NCI-H510A (cell line): ENCODE measurements around the gene CD226.
"Not testable (repeated sequence)": the region's sequence is repeated elsewhere in the genome, so short reads cannot be mapped to it uniquely, and the experiment has no call there.

Experiments
- DNase-seq: peaks from one replicate; lab custom pipeline; 2025; lab: John Stamatoyannopoulos, UW

The CD226 gene

DNA sequence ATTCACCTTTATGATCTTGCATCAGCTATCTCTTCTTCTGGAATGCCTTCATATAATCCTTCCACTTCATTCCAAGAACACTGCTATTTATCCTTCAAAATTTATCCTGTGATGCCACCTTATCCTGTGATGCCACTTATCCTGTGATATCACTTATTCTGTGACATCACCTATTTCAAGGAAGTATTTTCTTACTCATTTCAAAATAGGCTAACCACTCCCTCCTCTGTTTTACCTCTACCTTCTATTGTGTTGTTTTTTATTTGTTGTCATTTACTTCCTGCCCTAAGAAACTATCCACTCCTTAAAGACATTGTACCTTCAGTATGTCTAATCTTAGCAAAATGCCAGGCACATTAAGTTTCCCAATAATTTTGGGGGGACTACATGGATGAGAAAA lies 38.8 kb downstream of the CD226 start:
- no peak for DNase-seq

DNA sequence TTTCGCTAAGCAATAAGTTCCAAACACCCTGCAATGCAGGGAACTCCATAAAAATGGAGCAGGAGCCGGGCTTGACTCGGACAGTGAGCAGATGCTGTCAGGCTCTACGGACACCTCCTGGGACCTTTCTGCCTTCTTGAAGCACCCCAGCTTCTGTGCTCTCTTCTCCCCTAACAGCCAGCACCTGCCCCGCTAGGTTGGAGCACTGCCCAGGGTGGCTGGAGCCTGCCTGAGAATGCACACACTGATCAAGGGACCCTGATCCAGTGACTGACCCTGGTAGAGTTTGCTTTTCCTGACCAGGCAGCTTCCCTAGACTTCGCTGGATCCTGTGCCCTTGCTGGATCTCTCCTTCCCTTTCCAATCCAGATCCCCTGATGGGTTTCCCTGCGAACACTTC lies 40.9 kb downstream of the CD226 start:
- no peak for DNase-seq

DNA sequence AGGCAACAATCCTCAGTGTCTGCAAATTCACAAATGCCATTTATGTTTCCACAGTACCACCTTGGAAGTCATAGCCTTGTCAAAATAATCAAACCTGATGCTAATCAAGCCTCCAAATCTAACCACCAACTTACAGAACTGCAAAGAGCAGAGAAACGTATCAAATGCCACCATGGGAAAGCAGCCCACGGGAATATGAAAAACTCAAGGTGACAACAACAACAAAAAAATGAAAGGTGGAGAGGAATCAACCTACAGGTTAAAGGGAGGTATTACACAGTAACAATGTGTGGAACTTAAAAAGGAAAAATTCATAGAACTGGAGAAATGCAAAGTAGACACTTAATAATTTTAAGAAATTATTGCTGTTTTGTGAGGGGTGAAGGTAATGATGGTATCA lies 46.7 kb downstream of the CD226 start:
- no peak for DNase-seq

DNA sequence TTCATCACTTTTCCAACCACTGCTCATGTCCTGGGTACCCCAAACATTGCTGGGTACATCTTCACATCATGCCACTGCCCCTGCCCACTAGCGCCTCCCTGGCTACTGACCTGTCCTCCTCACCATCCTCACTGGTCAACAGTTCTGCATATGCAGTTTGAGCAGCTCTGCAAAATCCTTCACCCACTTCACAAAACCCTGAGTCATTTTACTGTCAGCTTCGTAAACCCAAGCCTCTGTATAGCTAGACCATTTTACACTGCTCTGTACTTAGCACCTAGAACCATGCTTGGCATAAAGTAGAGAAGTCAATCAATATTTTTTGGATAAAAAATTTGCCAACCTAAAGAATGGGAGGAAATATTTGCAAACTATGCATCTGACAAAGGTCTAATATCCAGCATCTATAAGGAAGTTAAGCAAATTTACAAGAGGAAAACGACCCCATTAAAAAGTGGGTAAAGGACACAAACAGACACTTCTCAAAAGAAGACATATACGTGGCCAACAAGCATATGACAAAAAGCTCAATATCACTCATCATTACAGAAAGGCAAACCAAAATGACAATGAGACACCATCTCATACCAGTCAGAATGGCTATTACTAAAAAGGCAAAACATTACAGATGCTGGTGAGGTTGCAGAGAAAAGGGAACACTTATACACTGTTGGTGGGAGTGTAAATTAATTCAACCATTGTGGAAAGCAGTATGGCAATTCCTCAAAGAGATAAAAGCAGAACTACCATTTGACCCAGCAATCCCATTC lies 48.3 kb downstream of the CD226 start:
- not testable (repeated sequence) for DNase-seq

DNA sequence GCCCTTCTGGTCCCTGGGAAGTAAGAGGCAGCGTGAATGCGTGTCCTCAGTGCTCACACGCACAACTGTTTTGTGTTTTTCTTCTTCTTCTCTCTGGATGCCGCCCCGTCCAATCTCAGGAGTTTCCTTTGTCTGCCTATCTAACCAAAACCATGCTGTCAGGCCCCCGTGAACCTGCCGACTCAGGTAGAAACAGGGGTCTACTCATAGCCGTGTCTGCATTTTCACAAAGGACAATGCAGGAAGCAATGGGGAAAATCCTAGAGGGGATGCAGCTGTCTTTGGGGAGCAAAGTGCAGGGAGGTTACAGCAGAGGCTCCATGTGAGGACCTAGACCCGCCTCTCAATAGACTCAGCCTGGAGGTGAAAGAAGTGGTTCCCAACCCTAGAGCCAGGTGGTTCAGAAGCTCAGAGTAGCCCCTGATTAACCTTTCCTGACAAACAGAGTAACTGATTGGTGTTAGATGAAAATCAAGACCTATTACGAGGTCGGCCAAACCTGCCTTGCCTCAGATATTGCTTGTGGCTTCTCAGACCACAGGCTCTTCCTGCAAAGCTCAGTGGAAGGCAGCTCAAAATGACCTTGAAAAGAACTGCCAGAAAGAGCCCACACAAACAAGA lies 49.3 kb downstream of the CD226 start:
- DNase-seq: no peak

DNA sequence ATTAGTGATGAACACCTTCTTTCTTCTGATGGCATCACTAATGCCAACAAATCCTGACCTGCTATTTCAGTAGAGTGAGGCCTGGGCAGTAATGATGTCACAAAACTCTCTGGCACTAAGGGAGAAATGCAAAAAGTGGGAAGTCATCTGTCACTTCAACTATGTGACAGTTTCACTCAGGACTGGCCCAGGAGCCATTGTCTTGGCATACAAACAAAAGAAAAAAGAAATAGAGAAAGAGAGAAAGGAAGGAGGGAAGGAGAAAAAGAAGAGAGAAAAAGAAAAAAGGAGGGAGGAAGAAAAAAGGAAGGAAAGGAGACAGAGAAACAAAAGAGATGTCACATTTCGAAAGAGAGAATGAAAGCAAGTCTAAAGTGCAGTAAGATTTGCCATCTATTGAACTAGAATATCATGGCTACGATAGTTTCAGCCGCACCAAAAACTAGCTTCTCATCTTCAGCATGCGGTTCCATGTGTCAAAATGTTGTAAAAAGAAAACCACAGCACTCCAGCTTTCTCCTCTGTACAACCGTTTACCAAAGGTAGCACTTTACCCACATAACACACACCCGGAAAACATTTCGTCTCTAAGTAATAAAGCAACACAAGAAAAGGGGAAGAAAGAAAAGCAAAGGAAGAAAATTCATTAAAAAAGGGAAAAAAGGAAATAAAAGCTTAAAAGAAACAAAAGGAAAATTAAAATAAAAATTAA lies 50.1 kb downstream of the CD226 start:
- no peak for DNase-seq

DNA sequence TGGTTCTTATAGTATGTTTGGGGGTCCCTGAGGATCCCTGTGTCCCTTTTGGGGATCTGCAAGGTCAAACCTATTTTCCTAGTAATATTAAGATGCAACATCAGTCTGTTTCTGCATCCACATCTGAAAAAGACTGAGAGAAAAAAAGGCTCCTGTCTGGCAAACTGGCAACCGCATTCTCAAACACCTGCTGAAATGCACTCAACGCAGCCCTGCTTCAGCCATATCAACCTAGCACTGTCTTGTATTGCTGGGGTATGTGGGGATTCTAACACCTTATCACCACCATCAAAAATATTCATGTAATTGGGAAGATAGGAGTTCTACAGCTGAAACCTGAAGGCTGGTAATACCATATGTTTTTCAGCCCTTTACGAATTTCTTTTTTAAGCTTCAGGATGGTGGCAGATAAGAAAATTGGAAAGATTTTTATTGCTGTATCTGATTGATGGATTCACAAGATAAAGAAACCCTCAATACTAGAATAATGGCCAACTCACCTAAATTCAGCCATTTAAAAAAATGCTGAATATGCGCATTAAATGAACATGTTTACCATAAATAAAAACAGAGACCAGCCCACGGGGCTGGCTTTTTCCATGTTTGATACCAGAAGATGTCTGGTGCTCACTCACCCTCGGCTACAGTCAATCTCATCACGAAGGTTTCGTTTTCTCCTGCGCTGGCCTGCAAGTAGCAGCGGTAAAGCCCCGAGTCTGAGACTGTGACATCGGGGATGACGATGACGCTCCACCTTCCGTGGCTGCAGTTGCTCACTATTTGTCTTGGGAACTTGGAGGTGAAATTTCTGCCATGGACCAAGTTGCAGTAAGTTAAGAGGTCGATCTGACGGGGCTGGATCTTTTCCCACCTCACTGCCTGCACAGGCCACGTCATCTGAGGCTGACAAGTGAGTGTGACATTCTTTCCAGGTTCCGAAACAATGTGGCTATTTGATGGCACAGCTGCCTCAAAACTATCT lies 52.3 kb downstream of the CD226 start:
- DNase-seq: no peak

DNA sequence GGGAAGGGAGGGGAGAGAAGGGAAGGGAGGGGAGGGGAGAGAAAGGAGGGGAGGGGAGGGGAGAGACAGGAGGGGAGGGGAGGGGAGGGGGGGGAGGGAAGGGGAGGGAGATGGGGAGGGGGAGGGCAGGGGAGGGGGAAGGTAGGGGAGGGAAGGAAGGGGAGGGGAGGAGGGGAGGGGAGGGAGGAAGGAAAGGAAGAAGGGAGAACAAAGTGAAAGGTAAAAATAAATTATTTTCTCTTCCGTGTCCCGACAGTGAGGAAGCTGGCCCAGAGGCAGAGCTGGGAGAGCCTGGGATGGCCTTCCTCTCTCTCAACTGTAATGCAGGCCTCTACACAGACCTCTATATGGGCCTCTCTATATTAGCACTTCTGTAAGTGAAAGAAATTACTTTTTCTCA lies 53.2 kb downstream of the CD226 start:
- no peak for DNase-seq

DNA sequence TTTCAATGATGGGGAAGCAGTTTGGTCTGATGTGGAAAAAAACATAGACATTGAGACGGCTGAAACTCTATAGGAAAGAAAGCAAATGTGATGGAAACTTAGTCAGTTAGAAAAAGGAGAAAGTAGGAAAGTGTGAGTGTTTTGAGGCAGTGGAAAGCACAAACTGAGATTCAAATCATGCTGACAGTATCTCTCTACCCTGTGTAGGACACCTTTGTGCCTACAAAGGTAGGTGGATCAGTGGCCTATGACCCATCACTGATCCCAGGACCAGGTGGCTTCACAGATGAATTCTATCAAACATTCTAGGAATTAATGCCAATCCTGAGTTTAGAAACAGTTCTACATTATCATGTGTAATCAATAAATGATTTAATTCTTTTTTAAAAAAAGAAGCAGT lies 57.1 kb downstream of the CD226 start:
- DNase-seq: no peak

DNA sequence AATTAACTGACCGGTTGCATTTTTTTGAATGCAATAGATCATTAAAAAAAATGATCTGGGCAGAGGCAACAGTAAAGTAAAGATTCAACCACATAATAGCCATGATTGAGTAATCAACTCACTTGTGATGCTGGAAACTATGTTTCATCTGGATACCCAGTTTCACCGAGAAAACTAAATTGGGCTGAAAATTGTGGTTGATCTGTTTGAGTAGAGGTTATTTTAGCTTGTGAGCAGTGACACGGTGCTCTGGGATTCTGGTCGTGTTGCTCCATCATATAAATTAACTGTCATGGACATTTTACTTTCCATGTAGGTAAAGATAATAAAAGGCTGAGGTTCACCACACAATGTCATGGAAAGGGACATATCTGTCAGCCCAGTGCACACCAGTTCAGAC lies 58.7 kb downstream of the CD226 start:
- no peak for DNase-seq

DNA sequence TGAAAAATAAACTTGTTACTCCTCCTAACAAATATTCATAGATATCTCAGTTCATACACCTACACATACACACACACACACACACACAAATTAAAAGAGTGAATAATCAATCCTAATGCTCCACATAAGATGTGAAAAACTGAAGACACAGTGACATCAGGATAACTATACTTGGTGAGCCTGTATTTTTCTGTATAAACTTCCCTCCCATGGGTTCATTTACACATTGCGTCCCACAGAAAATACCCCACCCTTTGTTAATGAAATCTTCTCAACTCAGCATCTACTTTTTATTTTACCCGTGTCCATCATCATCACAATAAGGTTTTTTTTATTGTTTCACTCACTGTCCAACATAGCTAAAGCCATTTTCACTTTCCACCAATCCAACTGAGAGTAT lies 60.4 kb downstream of the CD226 start:
- DNase-seq: no peak

DNA sequence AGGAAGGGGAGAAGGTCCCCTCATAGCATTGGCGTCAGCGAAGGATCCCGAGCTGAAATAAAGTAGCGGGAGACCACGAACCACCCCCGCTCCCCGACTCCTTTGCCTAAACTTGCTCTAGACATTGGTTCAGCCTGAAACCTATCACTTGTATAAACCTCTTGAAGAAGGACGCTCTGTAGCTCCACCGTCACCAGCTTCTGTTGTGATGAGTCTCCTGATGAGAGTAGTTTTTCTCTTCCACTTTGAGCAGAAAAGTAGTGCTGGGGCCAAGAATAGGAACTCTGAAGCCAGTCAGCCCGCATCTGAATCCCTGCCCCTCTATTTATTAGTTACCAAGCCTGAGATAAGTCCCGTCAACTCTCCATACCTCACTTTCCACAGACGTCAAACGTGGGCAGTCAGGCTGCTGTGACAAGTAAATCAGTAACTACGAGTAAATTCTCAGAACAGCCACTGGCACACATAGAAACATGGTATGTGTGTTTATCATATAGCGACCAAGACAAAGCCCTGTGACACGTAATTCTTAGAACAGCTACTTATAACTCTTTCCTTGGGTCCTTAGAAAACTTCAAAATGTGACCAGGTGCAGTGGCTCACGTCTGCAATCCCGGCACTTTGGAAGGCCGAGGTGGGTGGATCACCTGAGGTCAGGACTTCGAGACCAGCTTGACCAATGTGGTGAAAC lies 61.7 kb downstream of the CD226 start:
- no peak for DNase-seq

DNA sequence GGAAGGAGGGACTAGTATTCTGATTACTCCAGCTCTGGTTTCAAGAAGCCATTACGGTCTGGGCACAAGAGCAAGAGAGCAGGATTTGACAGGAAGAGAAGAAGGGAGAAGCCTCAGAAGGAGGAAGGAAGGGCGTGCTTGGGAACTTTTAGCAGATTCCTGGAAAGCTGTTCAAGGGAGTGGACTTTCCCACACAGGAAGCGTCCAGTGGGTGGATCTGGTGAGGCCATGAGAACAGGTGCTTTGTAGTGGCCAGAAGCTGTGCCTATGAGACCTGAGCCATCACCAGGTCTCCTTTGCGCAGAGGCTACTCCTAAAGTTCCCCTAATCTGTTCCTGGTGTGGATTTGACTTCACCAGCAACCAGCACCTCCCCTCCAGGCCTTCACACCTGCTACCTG lies 62.3 kb downstream of the CD226 start:
- DNase-seq: no peak

DNA sequence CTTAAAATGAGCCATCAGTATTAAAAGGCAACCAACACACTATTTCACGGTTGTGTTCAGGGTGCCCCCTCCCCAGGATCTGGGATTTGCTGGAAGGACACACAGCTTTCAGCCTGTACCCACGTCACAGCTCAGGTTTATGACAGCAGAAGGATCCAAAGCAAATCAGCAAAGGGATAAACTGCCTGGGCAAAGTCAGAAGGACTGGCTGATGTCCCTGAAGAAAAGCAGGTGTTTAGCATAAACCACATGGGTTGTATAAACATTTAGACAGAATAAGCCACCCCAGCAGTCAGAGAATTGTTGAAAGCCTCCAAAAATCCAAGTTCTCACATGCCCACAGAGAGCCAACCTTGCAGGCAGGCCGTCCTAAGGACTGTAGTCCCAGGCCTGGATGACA lies 63.9 kb downstream of the CD226 start:
- DNase-seq: no peak

DNA sequence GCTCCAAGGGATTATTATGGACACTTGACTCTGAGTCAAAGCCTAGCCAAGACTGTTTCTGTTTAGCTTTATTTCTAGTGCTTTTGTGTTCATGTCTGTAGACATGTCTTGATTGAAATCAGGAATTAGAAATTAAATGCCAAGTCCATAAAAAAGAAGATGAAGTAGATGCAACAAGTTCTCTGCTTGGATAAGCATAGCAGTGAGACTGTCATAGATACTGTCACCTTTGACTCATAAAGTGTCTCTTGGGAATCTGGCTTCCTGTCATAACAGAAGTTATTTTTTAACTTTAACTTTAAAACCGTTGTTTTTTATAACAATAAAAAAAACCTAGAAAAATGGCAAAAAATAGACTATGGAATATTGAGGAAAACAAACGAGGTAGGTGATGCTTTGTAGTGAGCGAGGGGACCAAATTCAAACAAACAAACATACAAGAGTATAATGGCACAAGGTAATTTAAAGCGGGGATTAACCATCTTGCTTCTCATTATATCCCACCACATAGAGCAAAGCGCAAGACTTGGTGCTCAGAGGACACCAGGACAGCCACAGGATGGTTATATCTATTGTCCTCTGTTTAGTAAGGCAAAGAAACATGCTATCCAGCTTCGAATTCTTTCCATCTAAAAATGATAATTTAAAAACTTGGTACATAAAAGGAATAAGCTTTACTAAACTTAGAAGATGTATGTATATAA lies 64.6 kb downstream of the CD226 start:
- DNase-seq: no peak

DNA sequence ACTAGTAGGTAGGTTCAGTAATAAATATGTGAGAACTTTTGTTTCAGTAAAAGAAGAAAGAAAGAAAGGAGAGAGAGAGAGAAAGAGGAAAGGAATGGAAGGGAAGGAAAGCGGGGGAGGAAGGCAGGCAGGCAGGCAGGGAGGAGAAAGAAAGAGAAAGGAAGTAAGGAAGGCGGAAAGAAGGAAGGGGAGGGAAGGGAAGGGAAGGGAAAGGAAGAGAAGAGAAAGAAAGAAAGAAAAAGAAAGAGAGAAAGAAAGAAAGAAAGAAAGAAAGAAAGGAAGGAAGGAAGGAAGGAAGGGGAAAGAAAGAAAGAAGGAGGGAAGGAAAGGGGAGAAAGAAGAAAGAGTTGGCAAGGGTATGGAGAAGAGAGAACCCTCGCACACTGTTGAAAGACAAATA lies 67.6 kb downstream of the CD226 start:
- no peak for DNase-seq

DNA sequence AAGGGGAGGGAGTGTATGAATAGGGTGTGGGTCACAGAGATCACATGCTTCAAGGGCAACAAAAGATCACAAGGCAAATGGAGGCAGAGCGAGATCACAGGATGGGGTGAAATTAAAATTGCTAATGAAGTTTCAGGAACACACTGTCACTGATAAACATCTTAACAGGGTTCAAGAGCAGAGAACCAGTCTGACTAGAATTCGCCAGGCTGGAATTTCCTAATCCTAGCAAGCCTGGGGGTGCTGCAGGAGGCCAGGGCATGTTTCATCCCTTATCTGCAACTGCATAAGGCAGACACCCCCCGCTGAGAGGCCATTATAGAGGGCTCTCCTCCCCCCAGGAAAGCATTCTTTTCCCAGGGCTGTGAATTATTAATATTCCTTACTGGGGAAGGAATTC lies 68.6 kb downstream of the CD226 start:
- DNase-seq: not testable (repeated sequence)

DNA sequence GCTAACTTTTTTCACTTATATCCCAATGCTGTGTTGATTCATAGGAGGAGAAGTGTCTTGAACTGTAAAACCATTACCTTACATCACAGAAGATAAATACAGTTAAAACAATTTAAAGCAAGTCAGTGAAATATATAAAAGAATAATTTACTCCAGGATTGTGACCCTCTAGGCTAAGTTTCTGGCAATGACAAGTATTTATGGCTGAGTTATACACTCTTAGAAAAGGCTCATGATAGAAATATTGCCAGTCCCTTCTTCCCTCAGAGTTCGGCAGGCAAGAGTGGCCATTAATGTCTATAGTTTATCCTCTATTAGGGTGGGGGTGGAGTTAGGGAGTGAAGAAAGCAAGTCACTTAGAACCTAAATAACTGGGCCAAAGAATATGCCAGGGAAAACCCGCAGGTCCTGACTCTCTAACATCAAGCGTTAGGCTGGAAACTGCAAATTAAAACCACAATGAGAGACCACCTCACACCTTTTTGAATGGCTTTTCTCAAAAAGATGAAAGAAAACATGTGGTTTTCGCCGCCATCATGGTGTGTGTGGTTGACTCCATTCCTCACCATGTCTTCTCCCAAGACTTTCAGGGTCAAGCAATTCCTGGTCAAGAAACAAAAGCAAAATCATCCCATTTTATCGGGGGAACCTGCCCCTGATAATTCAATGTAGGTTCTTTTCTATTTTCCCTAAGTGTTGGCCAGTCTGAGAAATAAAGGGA lies 69.3 kb downstream of the CD226 start:
- no peak for DNase-seq

DNA sequence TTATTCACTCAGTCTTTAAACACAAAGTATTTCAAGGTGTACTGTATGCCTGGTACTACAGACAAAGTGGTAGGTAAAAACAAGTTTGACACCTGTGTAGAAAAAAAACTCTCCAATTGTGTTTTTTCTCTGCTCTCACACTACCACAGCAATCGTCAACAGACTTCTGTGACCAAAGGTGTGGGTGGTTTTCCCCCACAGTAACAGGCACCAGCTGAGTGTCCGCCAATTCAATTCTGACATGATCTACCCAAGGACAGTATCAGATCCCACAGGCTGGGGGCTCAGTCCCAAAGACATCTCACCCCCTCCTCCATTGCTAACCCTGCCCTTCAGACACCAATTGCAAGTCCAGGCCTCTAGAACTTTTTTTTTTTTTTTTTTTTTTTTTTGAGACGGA lies 71.2 kb downstream of the CD226 start:
- no peak for DNase-seq

DNA sequence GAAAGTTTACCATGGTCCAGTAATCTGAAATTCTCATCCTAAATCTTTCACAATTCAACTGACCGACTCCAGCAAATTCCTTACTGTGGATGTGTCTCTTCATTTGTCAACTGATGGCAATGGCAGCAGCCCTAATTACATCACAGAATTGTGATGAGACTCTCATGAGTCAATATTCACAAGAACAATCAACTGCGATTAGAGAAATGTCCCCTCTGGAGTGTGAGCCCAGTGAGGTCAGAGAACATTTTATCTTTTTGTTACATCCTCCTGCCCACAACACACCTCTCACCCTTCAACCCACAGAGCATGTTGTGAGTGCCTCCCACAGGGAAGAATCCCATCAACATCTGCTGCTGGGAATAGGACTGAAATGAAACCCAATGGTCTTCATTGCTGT lies 73.6 kb downstream of the CD226 start:
- DNase-seq: no peak
